Hepatic stellate cell (primary cell): ENCODE results near the gene CTPS2.
"Not testable (repeated sequence)": the region's sequence is repeated elsewhere in the genome, so short reads cannot be mapped to it uniquely, and the experiment has no call there.

Source experiments
- DNase-seq: peaks from one replicate; pipeline ENCODE4 v3.0.0; 2011; ENCODE audit warnings: low spot score

Gene CTPS2

DNA sequence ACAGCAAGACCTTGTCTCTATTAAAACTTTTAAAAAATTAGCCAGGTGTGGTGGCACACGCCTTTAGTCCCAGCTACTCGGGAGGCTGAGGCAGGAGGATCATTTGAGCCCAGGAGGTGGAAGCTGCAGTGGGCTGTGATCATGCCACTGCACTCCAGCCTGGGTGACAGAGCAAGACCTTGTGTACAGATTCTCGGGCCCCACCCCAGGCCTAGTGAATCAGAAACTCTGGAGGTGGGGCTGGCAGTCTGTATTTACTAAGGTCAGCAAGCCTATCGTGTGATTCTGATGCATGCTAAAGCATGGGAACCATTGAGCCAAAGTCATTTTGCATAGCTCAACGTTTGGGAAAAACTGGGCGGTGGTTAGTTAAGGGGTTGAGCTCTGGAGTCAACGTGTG is 59.0 kb downstream of the CTPS2 start:
- DNase-seq: no peak

DNA sequence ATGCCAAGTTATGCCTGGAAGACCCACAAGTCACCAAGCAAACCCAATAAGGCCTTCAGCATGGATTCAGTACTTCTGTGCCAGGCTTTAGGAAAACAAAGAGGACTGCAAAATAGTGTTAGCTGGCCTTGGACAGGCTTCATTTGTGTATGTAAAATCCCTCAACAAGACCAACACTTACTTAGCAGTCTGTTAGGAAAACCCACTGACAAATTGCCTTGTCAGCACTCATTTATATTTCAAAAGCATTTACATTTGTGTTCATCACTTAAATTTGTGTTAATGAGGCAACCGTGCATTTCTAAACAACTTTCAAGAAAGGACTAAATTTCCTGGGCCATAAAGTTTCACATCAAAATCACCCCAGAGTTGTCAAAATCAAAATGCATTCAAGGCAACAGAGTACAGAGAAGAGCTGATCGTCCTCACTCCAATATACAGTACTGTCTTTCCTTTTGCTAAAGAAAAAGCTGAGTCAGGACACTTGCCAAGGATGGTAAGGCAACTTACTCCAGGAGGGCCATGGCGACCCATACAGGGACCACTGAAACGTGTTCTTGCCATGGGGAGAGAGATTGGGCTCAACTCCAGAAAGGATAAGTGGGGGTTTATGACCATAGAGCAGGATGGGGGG is 61.0 kb downstream of the CTPS2 start:
- no peak for DNase-seq

DNA sequence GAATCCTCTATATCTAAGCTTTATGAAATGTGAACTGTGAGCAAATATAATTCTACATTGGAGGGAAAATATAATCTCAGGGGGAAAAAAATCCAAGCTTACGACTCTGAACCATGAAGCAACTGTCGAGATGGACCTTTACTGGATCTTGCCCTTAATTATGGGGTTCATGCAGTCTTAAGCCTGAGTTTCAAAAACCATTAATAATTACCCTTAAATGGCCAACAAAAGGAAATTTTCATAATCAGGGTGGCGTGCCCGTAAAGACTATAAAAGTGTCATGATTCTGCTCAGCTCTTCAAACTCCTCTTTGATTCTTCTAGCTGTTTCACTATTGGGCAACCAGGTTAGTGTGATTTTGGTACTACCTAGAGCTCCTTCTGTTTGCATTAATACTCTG is 62.6 kb downstream of the CTPS2 start, which contains the start of gene S100G:
Gene S100G (plus strand): TSS at position 301 of the 400 bp plus-strand sequence. CDS start 849 bp downstream, outside the sequence.
- DNase-seq: no peak

- DNase-seq: no peak
Measured at GRCh38 chrX:16646366-16647138, 65.9 kb downstream of the CTPS2 start.

- no peak for DNase-seq
Measured at GRCh38 chrX:16643176-16643575, 69.3 kb downstream of the CTPS2 start.

- DNase-seq: no peak
Measured at GRCh38 chrX:16640823-16641222, 71.6 kb downstream of the CTPS2 start.

GRCh38 chrX:16639966-16640365 is 72.5 kb downstream of the CTPS2 start:
- DNase-seq: no peak

DNA sequence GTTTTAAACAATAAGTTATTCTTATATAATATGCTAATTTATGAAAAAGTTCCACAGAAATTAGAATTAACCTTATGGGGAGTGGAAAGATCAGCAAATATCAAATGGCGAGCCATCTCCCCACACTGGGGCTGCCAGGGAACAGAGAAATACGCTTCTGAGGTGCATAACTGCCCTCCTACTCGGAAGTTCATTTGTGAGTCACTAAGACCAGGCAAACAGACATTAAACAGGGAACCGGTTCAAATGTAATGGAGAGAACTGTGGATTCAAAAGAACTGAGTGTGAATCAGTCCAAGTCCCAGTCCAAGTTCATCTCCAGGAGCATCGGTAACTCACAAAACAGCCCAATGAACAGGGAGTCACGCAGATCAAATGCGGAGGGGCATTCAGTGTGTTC is 73.9 kb downstream of the CTPS2 start:
- DNase-seq: no peak

DNA sequence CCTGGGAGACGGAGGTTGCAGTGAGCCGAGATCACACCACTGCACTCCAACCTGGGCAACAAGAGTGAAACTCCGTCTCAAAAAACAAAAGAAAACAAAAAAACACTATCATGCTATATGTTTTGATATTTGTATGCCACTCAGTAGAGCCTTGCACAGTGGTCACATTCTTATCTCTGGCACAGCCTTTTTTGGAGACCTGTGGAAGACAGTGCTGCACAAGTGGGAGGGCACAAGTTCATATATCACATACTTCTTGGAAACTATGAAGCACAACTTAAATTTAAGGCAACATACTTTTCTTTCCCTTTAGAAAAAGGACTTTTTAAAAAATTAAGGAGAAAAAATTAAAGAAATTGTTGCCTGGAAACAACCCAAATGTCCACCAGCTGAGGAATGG is 76.9 kb downstream of the CTPS2 start:
- DNase-seq: no peak

GRCh38 chrX:16635040-16635439 is 77.4 kb downstream of the CTPS2 start:
- no peak for DNase-seq

GRCh38 chrX:16633754-16634153 is 78.7 kb downstream of the CTPS2 start:
- DNase-seq: peak; percentile 19

- DNase-seq: no peak
Measured at GRCh38 chrX:16629909-16630308, 82.6 kb downstream of the CTPS2 start.

DNA sequence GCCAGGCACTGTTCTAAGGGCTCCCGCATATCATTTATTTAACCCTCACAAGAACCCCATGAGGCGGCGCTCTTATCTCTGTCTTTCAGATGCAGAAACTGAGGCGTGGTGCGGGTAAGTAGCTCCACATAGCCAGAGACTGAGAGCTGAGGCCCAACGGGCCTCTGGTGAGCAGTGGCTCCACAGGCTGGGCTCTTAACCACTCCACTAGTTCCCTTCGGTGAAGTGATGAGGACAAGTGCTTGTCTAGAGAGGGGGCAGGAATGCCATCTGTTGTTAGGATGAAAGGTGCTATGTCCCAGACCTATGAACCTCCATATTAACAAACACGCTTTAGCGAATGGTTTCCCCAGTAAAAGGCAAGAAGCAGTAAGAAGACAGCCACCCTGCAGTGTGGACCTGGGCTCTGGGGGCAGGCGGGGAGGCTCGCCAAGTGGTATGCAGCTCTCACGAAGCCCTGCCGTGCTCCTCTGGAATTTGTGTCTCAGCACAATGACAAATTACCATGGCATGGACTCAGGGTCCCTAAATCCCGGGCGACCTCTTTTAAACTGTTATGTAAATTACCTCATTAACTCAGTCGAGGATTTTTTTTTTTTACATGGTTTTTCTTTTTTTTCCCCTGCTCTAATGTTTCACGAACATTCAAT is 83.4 kb downstream of the CTPS2 start:
- no peak for DNase-seq

DNA sequence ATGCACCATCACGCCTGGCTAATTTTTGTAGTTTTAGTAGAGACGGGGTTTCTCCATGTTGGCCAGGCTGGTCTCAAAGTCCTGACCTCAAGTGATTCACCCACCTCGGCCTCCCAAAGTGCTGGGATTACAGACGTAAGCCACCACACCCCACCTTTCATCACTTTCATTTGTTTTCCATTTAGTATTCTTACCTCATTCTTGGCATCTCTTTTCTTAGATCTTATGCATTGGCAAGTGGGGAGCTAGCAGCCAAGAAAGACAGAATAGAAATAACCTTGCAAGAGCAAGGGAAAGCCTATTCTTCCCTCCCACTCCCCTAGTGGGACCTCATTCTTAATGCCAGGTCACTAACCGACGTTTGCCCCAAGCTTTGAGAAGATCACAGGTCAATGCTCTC is 84.0 kb downstream of the CTPS2 start:
- DNase-seq: not testable (repeated sequence)

GRCh38 chrX:16619024-16619423 is 93.4 kb downstream of the CTPS2 start:
- no peak for DNase-seq

DNA sequence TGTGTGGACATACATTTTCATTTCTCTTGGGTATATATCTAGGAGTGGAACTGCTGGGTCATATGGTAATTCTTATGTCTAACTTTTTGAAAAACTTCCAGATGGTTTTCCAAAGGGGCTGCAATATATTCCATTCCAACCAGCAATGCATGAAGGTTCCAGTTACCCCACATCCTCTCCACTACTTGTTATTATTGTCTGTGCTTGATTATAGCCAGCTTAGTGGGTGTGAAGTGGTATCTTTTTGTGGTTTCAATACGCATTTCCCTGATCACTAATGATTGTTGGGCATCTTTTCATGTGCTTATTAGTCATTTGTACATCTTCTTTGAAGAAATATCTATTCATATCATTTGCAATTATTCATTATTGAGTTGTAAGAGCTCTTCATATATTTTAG is 94.0 kb downstream of the CTPS2 start:
- DNase-seq: no peak

DNA sequence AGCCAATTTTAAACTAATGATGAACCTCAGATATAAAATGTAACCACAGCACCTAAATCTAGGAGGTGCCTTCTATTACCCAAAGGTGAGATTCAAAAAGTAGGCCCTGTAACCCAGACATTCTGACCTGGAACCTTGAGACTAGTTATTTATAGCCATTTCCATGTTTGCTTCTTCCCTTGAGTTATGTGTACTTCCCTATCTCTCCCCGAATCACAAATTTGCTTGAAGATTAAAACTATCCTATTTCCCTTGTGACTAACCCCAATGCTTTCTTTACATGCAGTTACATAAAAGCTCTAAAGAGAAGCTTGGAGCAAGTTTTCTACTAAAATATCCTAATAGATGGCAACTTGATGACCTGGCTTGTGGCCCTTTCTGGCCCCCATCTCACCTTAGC is 95.1 kb downstream of the CTPS2 start:
- DNase-seq: no peak

DNA sequence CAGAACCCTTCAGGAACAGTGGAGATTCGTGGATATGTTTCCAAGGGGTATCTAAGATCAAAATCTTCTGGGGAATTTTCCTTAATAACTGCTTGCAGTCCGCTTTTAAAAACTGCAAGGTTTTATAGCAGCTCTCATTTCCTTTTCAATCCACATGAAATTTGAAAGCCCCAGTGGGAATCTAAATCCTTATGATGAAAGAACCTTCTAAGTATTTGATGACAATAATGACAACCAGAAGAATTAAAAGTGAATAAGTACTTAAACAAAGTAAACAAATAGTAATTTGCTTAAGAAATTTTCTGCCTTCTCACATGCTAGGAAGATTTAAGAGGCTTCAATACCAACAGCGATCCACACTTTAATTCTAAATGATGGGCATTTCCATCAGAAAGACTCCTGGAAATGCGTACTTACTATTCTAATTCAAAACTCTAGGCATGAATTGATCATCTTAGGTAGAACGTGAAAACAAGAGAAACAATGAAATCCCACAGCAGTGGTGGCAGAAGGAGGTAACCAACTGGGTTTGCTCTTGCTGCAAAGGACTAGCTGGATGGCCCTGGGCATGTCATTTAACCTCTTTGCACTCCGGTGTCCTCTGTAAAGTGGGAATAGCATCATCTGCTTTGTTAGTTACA is 100.1 kb downstream of the CTPS2 start:
- no peak for DNase-seq

GRCh38 chrX:16610654-16611053 is 101.8 kb downstream of the CTPS2 start:
- DNase-seq: not testable (repeated sequence)

GRCh38 chrX:16610121-16610621 is 102.3 kb downstream of the CTPS2 start:
- DNase-seq: peak; percentile 34

GRCh38 chrX:16606142-16606720 is 106.2 kb downstream of the CTPS2 start:
- DNase-seq: no peak

- DNase-seq: no peak
Measured at GRCh38 chrX:16604337-16604736, 108.1 kb downstream of the CTPS2 start.
